AG04450 (cell line): Measurements from ENCODE around the gene NELFB. TPM values are rescaled to one million over a fixed set of nuclear protein-coding genes. Genes with fewer than 3 reads are reported as not detected.

ENCODE experiments used
- CTCF ChIA-PET: fragments of 300-600, 350-600 bp; formaldehyde crosslinking; extraction: SDS; loops from one replicate; lab custom pipeline; 2022; ENCODE audit warnings: antibody characterized with exemption, inconsistent platforms; lab: Charles Lee
- POLR2A ChIA-PET: fragments of 350-600 bp; formaldehyde crosslinking; extraction: SDS; loops from one replicate; lab custom pipeline; 2021; ENCODE audit warnings: antibody characterized with exemption, inconsistent platforms; lab: Yijun Ruan, JAX
- DNase-seq: peaks from one replicate; pipeline ENCODE4 v3.0.0-alpha.2; 2011; ENCODE audit warnings: low read depth, low spot score
- H3K27ac ChIP-seq: one replicate; pipeline ENCODE4 v1.5.1; 2012; ENCODE audit warnings: low read depth, low read length, control low read depth
- H3K27me3 ChIP-seq: one replicate; pipeline ENCODE4 v1.6.0; 2012; ENCODE audit warnings: low read length; ENCODE audit not compliant: control insufficient read depth, insufficient read depth
- H3K4me3 ChIP-seq: 2 replicates; pipeline ENCODE4 v1.5.1; 2011; ENCODE audit warnings: mild to moderate bottlenecking, low read depth, low read length, control low read depth
- H3K9me3 ChIP-seq: 2 replicates; pipeline ENCODE4 v1.5.1; 2012; ENCODE audit warnings: low read length; ENCODE audit not compliant: control insufficient read depth, insufficient read depth
- polyA plus RNA-seq: library from polyadenylated mRNA; depleted of rRNA; stranded (reverse); fragments of >200 nt; gene quantifications from 2 replicates; pipeline ENCODE4 v1.2.3, GENCODE V29; 2011
- TF ChIP-seq, protein P1 (sequence below): IDR thresholded peaks from 2 replicates; pipeline ENCODE4 v1.5.1; 2011; ENCODE audit warnings: low read depth, low read length, control low read depth, inconsistent platforms

Gene NELFB
- polyA plus RNA-seq, 1 experiment: 27.1 TPM

DNA sequence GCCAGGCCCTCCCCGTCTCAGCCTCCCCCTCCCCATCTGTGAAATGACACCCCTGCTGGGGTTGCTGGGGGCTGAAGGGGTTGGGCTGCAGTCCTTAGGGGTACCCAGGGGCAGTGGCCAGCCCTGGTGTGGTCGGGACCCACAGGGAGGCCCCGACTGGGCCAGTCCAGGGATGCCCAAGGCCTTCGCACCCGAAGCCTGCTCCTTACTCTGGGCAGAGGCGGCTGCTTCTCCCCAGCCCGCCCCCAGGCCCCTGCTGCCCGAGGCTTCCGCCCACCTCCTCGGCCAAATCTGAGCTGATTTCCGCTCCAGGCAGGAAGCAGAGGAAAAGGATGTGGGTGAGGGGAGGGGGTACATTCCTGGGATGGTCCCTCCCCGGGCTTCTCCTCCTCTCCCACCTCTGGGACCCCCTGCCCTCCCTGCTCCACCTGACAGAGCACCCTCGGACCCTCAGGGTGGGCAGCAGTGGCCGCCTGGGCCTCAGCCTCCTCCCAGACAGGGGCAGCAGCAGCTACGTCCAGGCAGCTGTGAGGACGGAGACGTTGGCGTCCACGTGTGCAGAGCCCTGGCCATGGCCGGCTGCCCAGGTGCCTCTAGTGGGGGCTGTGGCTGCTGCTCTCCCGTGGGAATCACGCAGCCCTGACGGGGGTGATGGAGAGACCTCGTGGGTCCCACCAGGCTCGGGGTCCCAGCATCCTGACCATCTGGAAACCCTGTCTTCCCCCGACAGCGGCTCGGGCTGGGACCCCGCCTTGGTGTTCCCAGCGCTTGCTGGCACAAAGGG is 51.1 kb downstream of the NELFB start:
- DNase-seq: no peak
- TF ChIP-seq, protein P1, sequence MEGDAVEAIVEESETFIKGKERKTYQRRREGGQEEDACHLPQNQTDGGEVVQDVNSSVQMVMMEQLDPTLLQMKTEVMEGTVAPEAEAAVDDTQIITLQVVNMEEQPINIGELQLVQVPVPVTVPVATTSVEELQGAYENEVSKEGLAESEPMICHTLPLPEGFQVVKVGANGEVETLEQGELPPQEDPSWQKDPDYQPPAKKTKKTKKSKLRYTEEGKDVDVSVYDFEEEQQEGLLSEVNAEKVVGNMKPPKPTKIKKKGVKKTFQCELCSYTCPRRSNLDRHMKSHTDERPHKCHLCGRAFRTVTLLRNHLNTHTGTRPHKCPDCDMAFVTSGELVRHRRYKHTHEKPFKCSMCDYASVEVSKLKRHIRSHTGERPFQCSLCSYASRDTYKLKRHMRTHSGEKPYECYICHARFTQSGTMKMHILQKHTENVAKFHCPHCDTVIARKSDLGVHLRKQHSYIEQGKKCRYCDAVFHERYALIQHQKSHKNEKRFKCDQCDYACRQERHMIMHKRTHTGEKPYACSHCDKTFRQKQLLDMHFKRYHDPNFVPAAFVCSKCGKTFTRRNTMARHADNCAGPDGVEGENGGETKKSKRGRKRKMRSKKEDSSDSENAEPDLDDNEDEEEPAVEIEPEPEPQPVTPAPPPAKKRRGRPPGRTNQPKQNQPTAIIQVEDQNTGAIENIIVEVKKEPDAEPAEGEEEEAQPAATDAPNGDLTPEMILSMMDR: no peak
- POLR2A ChIA-PET: no interaction called here
- H3K27me3 ChIP-seq: peaks cover 4% of the 10 kb centered on the region
- CTCF ChIA-PET: interaction anchor here (0.6 kb wide), 1 partner anchor 99 kb away, joined by 3 read pairs; no protein-coding TSS in a partner anchor
- H3K9me3 ChIP-seq: no peaks in the 10 kb centered on the region; the same call in 1 of the 2 replicates
- no peak overlapping the region for H3K27ac ChIP-seq
- no peak overlapping the region for H3K4me3 ChIP-seq

DNA sequence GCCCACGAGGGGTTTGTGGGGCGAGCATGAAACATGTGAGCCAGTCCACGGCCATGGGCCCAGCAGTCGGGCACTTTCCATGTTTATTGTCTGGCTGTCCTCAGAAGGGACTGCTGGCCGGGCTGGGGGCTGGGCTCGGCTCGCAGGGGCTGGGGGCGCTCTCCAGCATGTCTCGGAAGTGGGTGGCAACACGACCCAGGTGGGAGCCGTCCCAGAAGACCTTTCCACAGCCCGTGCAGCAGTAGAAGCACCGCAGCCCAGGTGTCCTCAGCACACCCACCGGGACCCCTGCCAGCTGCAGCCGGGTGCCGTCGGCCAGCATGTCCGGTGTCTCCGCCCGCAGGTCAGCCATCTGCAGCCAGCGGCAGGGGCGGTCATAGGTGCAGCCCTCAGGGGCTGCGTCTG is 51.7 kb downstream of the NELFB start:
- ChIA-PET POLR2A (no interaction called here), CTCF (interaction anchor here (0.6 kb wide), 1 partner anchor 99 kb away, joined by 3 read pairs; no protein-coding TSS in a partner anchor)
- DNase-seq: no peak

DNA sequence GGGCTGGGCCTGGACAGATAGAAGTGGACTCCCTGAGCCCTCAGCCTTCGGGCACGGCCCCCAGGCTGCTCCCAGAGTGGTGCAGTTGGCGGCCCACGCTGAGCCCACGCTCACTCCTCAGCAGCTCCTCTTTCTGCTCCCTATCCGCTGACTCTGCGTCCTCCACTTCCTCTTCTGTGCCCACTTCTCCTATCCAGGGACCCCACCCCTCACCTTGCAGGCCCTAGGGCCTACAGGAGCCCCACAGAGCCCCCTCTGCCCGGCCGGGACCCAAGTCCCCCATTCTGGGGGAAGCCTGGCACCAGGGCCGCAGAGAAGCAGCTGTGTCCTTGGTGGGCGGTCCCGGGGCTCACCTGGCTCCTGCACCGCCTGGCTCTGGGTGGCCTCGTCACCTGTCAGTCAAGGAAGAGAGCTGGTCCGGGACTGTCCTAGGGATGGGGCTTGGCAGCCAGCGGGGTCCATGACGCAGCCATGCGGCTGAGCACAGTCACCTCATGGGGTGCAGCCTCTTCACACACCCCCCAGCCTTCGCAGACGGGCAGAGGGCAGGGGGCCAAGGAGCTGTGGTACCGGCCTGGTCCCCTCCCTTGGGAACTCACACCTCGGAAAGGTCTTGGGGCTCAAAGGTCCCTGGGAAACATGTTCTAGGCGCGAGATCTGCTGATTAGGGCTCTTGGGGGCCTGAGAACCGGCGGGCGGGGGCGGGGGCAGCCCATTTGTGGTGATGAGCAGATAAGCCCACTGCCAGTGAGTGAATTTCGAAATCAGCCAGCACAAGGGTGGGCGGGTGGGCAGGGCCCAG is 52.3 kb downstream of the NELFB start:
- H3K4me3 ChIP-seq: no peak overlapping the region
- no peak for DNase-seq
- H3K9me3 ChIP-seq: no peaks in the 10 kb centered on the region; the same call in 1 of the 2 replicates
- CTCF ChIA-PET: no interaction called here
- POLR2A ChIA-PET: no interaction called here
- TF ChIP-seq, protein P1: no peak
- peaks cover 4% of the 10 kb centered on the region for H3K27me3 ChIP-seq
- no peak overlapping the region for H3K27ac ChIP-seq

More for the DNA sequence above, 51.7 kb downstream of the NELFB start:
- Histone ChIP-seq H3K27ac (no peak overlapping the region), H3K4me3 (no peak overlapping the region), H3K9me3 (no peaks in the 10 kb centered on the region; the same call in 1 of the 2 replicates), H3K27me3 (peaks cover 4% of the 10 kb centered on the region)
- TF ChIP-seq, protein P1: no peak

DNA sequence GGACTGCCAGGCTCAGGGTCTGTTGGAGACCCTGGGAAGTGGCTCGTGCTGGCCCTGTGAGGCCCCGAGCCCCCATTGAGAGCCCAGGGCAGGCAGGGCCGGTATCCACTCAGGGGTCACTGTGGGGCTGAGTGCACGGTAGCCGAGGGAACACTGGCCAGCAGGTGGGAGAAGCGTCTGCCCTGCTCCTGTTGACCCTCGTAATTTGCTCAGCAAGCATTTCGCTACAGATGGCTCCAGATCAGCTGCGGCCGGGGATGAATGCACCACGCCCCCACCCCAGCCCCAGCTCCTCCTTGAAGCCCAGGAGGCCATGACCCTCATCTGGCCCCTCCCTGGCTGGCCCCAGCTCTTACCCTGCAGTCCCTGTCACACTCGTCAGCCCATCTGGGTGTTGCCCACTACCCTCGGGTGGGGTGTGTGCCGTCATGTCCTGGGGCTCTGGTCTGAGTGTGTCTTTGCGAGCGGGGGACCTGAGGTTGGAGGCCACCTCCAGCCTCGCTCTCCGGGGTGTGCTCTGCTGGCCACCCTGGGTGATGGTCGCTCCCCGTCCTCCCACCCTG is 53.0 kb downstream of the NELFB start:
- CTCF ChIA-PET: no interaction called here
- H3K4me3 ChIP-seq: no peak overlapping the region
- TF ChIP-seq, protein P1: no peak
- POLR2A ChIA-PET: interaction anchor here (0.7 kb wide), 1 partner anchor 102 kb away, joined by 4 read pairs; no protein-coding TSS in a partner anchor
- DNase-seq: no peak
- no peaks in the 10 kb centered on the region; the same call in 1 of the 2 replicates for H3K9me3 ChIP-seq
- peaks cover 4% of the 10 kb centered on the region for H3K27me3 ChIP-seq
- no peak overlapping the region for H3K27ac ChIP-seq
